ENCODE data around the gene SLC27A3.
"Not testable (repeated sequence)": the region's sequence is repeated elsewhere in the genome, so short reads cannot be mapped to it uniquely, and the experiment has no call there.

SLC27A3 gene

DNA sequence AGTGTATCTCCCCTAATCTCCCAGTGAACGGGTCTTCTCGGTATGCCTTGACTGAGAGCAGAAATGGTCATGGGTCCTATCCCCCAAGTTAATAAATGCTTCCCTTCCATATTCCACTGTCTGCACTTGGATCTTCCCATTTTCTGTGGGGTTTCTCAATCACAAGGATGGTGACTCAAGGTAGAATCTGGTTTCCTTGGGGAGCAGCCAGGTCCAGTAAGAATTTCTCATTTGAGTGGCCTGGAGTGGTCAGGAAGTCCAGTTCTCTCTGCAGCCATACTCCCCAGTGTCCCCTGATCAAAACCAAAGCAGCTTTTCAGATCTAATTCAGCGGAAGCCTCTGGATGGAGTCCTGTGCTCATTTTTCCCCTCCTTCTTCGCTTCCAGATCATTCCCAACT lies 14.8 kb upstream of the SLC27A3 start:
- H3K36me3 ChIP-seq (ENCODE audit: control insufficient read depth in 4 of 4, insufficient read depth in 4 of 4, low read length in 3 of 4) = peaks cover 17 to 93% (median 73%) of the 10 kb centered on the region in 4 experiments
- ChIA-PET CTCF (interaction anchor here (1.3 kb wide), 1 partner anchor 15 kb away, joined by 3 read pairs; no protein-coding TSS in a partner anchor), POLR2A (no interaction called here)
- H3K27ac ChIP-seq (ENCODE audit: insufficient read depth in 1 of 2, low read depth in 1 of 2, low read length in 2 of 2, poor library complexity in 1 of 2, severe bottlenecking in 2 of 2) = no peak overlapping the region
- H3K4me1 ChIP-seq (ENCODE audit: control extremely low read depth in 1 of 4, control insufficient read depth in 4 of 4, insufficient read depth in 4 of 4, low read length in 3 of 4) = no peaks in the 10 kb centered on the region
- DNase-seq = no peak
- no peaks in the 10 kb centered on the region for H3K27me3 ChIP-seq (replicated peaks in 2 of 5; ENCODE audit: control insufficient read depth in 4 of 5, insufficient read depth in 5 of 5, low read length in 4 of 5)
- 100% methylated on average over 2 of the region's 4 CpGs for WGBS (ENCODE audit: insufficient coverage)
- no peaks in the 10 kb centered on the region for H3K9me3 ChIP-seq (ENCODE audit: control extremely low read depth in 1 of 5, control insufficient read depth in 4 of 5, insufficient read depth in 2 of 5, low read depth in 1 of 5, low read length in 4 of 5)
- H3K4me3 ChIP-seq (ENCODE audit: control insufficient read depth in 1 of 7, extremely low read depth in 1 of 7, insufficient read depth in 4 of 7, low read depth in 2 of 7, low read length in 6 of 7) = no peak overlapping the region

GRCh38 chr1:153763365-153764225 lies 11.6 kb upstream of the SLC27A3 start:
- H3K9me3 ChIP-seq (ENCODE audit: control extremely low read depth in 1 of 5, control insufficient read depth in 4 of 5, insufficient read depth in 2 of 5, low read depth in 1 of 5, low read length in 4 of 5) = no peaks in the 10 kb centered on the region
- no peak overlapping the region for H3K4me3 ChIP-seq (ENCODE audit: control insufficient read depth in 1 of 7, extremely low read depth in 1 of 7, insufficient read depth in 4 of 7, low read depth in 2 of 7, low read length in 6 of 7)
- H3K27ac ChIP-seq (ENCODE audit: insufficient read depth in 1 of 2, low read depth in 1 of 2, low read length in 2 of 2, poor library complexity in 1 of 2, severe bottlenecking in 2 of 2) = no peak overlapping the region
- ChIA-PET CTCF (interaction anchor here (0.6 to 2.9 kb wide), 4 partner anchors 9 to 31 kb away, joined by 3 to 10 read pairs (median 3); no protein-coding TSS in a partner anchor), POLR2A (no interaction called here)
- 90% methylated on average over 5 of the region's 7 CpGs for WGBS (ENCODE audit: insufficient coverage)
- no peak for DNase-seq
- peaks cover 20 to 87% (median 62%) of the 10 kb centered on the region in 4 experiments for H3K36me3 ChIP-seq (ENCODE audit: control insufficient read depth in 4 of 4, insufficient read depth in 4 of 4, low read length in 3 of 4)
- no peaks in the 10 kb centered on the region for H3K27me3 ChIP-seq (replicated peaks in 2 of 5; ENCODE audit: control insufficient read depth in 4 of 5, insufficient read depth in 5 of 5, low read length in 4 of 5)
- H3K4me1 ChIP-seq (ENCODE audit: control extremely low read depth in 1 of 4, control insufficient read depth in 4 of 4, insufficient read depth in 4 of 4, low read length in 3 of 4) = no peaks in the 10 kb centered on the region

DNA sequence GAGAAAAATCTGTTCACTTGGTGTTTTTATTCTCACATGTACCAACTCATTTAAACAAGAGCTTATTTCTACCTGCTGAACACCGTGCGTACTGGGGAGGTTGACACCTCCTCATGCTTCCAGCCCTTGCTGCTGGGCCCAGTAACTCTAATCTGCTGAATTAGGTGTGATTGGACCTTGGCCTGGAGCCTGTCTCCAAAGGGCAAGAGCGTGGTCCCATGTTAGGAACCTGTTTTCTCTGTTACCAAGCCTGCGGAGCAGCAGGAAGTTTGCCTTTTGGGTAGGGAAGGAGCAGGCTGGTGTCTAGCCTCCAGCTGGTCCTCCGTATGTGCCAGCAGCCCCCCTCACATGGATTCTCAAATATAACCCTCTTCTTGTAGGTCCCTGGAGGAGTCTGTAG lies 10.9 kb upstream of the SLC27A3 start:
- DNase-seq = no peak
- POLR2A ChIA-PET = no interaction called here
- Histone ChIP-seq H3K36me3 (ENCODE audit: control insufficient read depth in 4 of 4, insufficient read depth in 4 of 4, low read length in 3 of 4) (peaks cover 22 to 87% (median 63%) of the 10 kb centered on the region in 4 experiments), H3K27ac (ENCODE audit: insufficient read depth in 1 of 2, low read depth in 1 of 2, low read length in 2 of 2, poor library complexity in 1 of 2, severe bottlenecking in 2 of 2) (no peak overlapping the region), H3K4me3 (ENCODE audit: control insufficient read depth in 1 of 7, extremely low read depth in 1 of 7, insufficient read depth in 4 of 7, low read depth in 2 of 7, low read length in 6 of 7) (no peak overlapping the region), H3K9me3 (ENCODE audit: control extremely low read depth in 1 of 5, control insufficient read depth in 4 of 5, insufficient read depth in 2 of 5, low read depth in 1 of 5, low read length in 4 of 5) (no peaks in the 10 kb centered on the region), H3K27me3 (replicated peaks in 2 of 5; ENCODE audit: control insufficient read depth in 4 of 5, insufficient read depth in 5 of 5, low read length in 4 of 5) (no peaks in the 10 kb centered on the region), H3K4me1 (ENCODE audit: control extremely low read depth in 1 of 4, control insufficient read depth in 4 of 4, insufficient read depth in 4 of 4, low read length in 3 of 4) (peaks cover 0 to 2% (median 0%) of the 10 kb centered on the region in 4 experiments)
- CTCF ChIA-PET = interaction anchor here (0.6 to 2.9 kb wide), 2 partner anchors 9 to 32 kb away, joined by 3 to 10 read pairs; no protein-coding TSS in a partner anchor
- WGBS (ENCODE audit: insufficient coverage) = 100% methylated on average over 5 of the region's 5 CpGs

DNA sequence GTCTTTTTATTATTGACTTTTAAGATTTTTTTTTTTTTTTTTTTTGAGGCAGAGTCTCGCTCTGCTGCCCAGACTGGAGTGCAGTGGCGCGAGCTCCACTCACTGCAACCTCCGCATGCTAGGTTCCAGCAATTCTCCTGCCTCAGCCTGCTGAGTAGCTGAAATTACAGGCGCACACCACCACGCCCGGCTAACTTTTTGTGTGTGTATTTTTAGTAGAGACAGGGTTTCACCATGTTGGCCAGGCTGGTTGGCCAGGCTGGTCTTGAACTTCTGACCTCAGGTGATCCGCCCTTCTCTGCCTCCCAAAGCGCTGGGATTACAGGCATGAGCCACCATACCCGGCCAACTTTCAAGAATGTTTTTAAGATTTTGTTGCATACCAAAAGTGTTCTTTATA lies 8.5 kb upstream of the SLC27A3 start:
- not testable (repeated sequence) for H3K27me3 ChIP-seq (replicated peaks in 2 of 5; ENCODE audit: control insufficient read depth in 4 of 5, insufficient read depth in 5 of 5, low read length in 4 of 5); H3K4me3 ChIP-seq (ENCODE audit: control insufficient read depth in 1 of 7, extremely low read depth in 1 of 7, insufficient read depth in 4 of 7, low read depth in 2 of 7, low read length in 6 of 7); DNase-seq; H3K27ac ChIP-seq (ENCODE audit: insufficient read depth in 1 of 2, low read depth in 1 of 2, low read length in 2 of 2, poor library complexity in 1 of 2, severe bottlenecking in 2 of 2); H3K4me1 ChIP-seq (ENCODE audit: control extremely low read depth in 1 of 4, control insufficient read depth in 4 of 4, insufficient read depth in 4 of 4, low read length in 3 of 4); H3K9me3 ChIP-seq (ENCODE audit: control extremely low read depth in 1 of 5, control insufficient read depth in 4 of 5, insufficient read depth in 2 of 5, low read depth in 1 of 5, low read length in 4 of 5)
- CTCF ChIA-PET = interaction anchor here (0.7 to 1.1 kb wide), 3 partner anchors 12 to 545 kb away, joined by 3 read pairs; no protein-coding TSS in a partner anchor
- POLR2A ChIA-PET = interaction anchor here (0.6 to 0.7 kb wide), 2 partner anchors 18 to 175 kb away, joined by 3 to 5 read pairs; no protein-coding TSS in a partner anchor
- WGBS (ENCODE audit: insufficient coverage) = no CpG with 5 or more reads among the region's 10 CpGs
- H3K36me3 ChIP-seq (ENCODE audit: control insufficient read depth in 4 of 4, insufficient read depth in 4 of 4, low read length in 3 of 4) = peaks cover 20 to 89% (median 64%) of the 10 kb centered on the region in 4 experiments

- Histone ChIP-seq H3K27ac (ENCODE audit: insufficient read depth in 1 of 2, low read depth in 1 of 2, low read length in 2 of 2, poor library complexity in 1 of 2, severe bottlenecking in 2 of 2) (no peak overlapping the region), H3K4me1 (ENCODE audit: control extremely low read depth in 1 of 4, control insufficient read depth in 4 of 4, insufficient read depth in 4 of 4, low read length in 3 of 4) (peaks cover 0 to 4% (median 2%) of the 10 kb centered on the region in 4 experiments), H3K9me3 (ENCODE audit: control extremely low read depth in 1 of 5, control insufficient read depth in 4 of 5, insufficient read depth in 2 of 5, low read depth in 1 of 5, low read length in 4 of 5) (no peaks in the 10 kb centered on the region), H3K27me3 (replicated peaks in 2 of 5; ENCODE audit: control insufficient read depth in 4 of 5, insufficient read depth in 5 of 5, low read length in 4 of 5) (no peaks in the 10 kb centered on the region), H3K4me3 (ENCODE audit: control insufficient read depth in 1 of 7, extremely low read depth in 1 of 7, insufficient read depth in 4 of 7, low read depth in 2 of 7, low read length in 6 of 7) (no peak overlapping the region), H3K36me3 (ENCODE audit: control insufficient read depth in 4 of 4, insufficient read depth in 4 of 4, low read length in 3 of 4) (peaks cover 17 to 91% (median 68%) of the 10 kb centered on the region in 4 experiments)
- DNase-seq = no peak
- ChIA-PET CTCF (interaction anchor here (1.0 to 1.6 kb wide), 2 partner anchors 17 to 234 kb away, joined by 3 to 4 read pairs; no protein-coding TSS in a partner anchor), POLR2A (interaction anchor here (0.6 kb wide), 1 partner anchor 17 kb away, joined by 3 read pairs; no protein-coding TSS in a partner anchor)
- 100% methylated on average over 3 of the region's 11 CpGs for WGBS (ENCODE audit: insufficient coverage)
Observed at GRCh38 chr1:153767519-153767918, 7.7 kb upstream of the SLC27A3 start.

- DNase-seq = no peak
- ChIA-PET CTCF (interaction anchor here (0.6 to 2.3 kb wide), 7 partner anchors 16 to 155 kb away, joined by 3 to 10 read pairs (median 4); no protein-coding TSS in a partner anchor), POLR2A (interaction anchor here (0.7 kb wide), 1 partner anchor 98 kb away, joined by 4 read pairs; the partner anchor contains the start of gene ILF2)
- H3K4me1 ChIP-seq (ENCODE audit: control extremely low read depth in 1 of 4, control insufficient read depth in 4 of 4, insufficient read depth in 4 of 4, low read length in 3 of 4) = peaks cover 0 to 14% (median 8%) of the 10 kb centered on the region in 4 experiments
- H3K36me3 ChIP-seq (ENCODE audit: control insufficient read depth in 4 of 4, insufficient read depth in 4 of 4, low read length in 3 of 4) = peaks cover 17 to 91% (median 68%) of the 10 kb centered on the region in 4 experiments
- WGBS (ENCODE audit: insufficient coverage) = 100% methylated on average over 3 of the region's 4 CpGs
- H3K27ac ChIP-seq (ENCODE audit: insufficient read depth in 1 of 2, low read depth in 1 of 2, low read length in 2 of 2, poor library complexity in 1 of 2, severe bottlenecking in 2 of 2) = no peak overlapping the region
- H3K4me3 ChIP-seq (ENCODE audit: control insufficient read depth in 1 of 7, extremely low read depth in 1 of 7, insufficient read depth in 4 of 7, low read depth in 2 of 7, low read length in 6 of 7) = no peak overlapping the region
- no peaks in the 10 kb centered on the region for H3K27me3 ChIP-seq (replicated peaks in 2 of 5; ENCODE audit: control insufficient read depth in 4 of 5, insufficient read depth in 5 of 5, low read length in 4 of 5)
- H3K9me3 ChIP-seq (ENCODE audit: control extremely low read depth in 1 of 5, control insufficient read depth in 4 of 5, insufficient read depth in 2 of 5, low read depth in 1 of 5, low read length in 4 of 5) = no peaks in the 10 kb centered on the region
Observed at GRCh38 chr1:153768316-153769181, 6.7 kb upstream of the SLC27A3 start.
